ENCODE results near the gene SYNGR4. TPM values are rescaled to one million over a fixed set of nuclear protein-coding genes. Genes with fewer than 3 reads are reported as not detected.
"Not testable (repeated sequence)": the region's sequence is repeated elsewhere in the genome, so short reads cannot be mapped to it uniquely, and the experiment has no call there.

The SYNGR4 gene
- total RNA-seq, 6 donors from 2014 or later: not detected

- 68 to 80% methylated on average over 4 to 5 of the region's 5 CpGs for WGBS, 2 donors
- H3K27me3 ChIP-seq: no peaks in the 10 kb centered on the region
Measured at GRCh38 chr19:48367855-48368254, 3.7 kb downstream of the SYNGR4 start.

GRCh38 chr19:48368936-48369335 lies 4.8 kb downstream of the SYNGR4 start:
- DNase-seq (no peak), ATAC-seq (ENCODE audit: low FRiP score in 2 of 2) (no peak)
- H3K4me1 ChIP-seq: peaks cover 4 to 8% (median 6%) of the 10 kb centered on the region in 4 donors
- WGBS, 2 donors: 84 to 85% methylated on average over 12 of the region's 14 CpGs
- no peak overlapping the region for H3K27ac ChIP-seq
- no peaks in the 10 kb centered on the region for H3K9me3 ChIP-seq
- TF ChIP-seq POLR2A (IDR thresholded peaks at IDR 0.05): no peak
- no peak for TF ChIP-seq POLR2AphosphoS5 (IDR thresholded peaks at IDR 0.05)
- TF ChIP-seq EP300 (IDR thresholded peaks at IDR 0.05): no peak
- no peak for TF ChIP-seq CTCF (IDR thresholded peaks at IDR 0.05)
- H3K4me3 ChIP-seq: no peak overlapping the region
- no peaks in the 10 kb centered on the region for H3K27me3 ChIP-seq
- no peaks in the 10 kb centered on the region for H3K36me3 ChIP-seq

More at GRCh38 chr19:48367855-48368254, 3.7 kb downstream of the SYNGR4 start:
- no peak overlapping the region for H3K27ac ChIP-seq
- DNase-seq (no peak), ATAC-seq (ENCODE audit: low FRiP score in 2 of 2) (no peak)
- H3K36me3 ChIP-seq: no peaks in the 10 kb centered on the region
- H3K9me3 ChIP-seq: no peaks in the 10 kb centered on the region
- H3K4me1 ChIP-seq: peaks cover 5 to 15% (median 11%) of the 10 kb centered on the region in 4 donors
- no peak overlapping the region for H3K4me3 ChIP-seq
- TF ChIP-seq POLR2AphosphoS5 (IDR thresholded peaks at IDR 0.05): no peak
- TF ChIP-seq CTCF (IDR thresholded peaks at IDR 0.05): no peak
- TF ChIP-seq POLR2A (IDR thresholded peaks at IDR 0.05): no peak
- no peak for TF ChIP-seq EP300 (IDR thresholded peaks at IDR 0.05)

DNA sequence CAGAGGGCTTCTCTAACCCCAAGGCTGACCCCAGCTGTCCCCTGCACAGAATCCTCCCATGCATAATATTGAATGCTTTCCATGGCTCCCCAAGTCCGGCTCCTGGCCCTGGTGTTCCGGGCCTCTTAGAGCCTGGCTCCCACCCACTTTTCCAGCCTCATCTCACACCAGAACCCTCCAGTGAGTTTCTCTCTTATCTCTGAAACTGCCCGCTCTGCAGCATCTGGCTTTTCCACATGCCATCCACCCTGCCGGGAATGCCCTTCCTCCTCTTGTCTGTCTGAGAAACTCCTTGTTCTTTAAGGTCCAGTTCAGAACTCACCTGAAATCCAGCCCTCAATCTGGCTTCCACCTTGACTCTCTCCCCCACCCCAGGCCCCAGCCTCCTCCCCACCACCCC lies 6.8 kb downstream of the SYNGR4 start:
- Histone ChIP-seq H3K27me3 (no peaks in the 10 kb centered on the region), H3K4me3 (no peak overlapping the region), H3K36me3 (no peaks in the 10 kb centered on the region), H3K27ac (no peak overlapping the region), H3K4me1 (no peaks in the 10 kb centered on the region), H3K9me3 (no peaks in the 10 kb centered on the region)
- no peak for DNase-seq
- ATAC-seq (ENCODE audit: low FRiP score in 2 of 2): no peak
- TF ChIP-seq POLR2AphosphoS5 (IDR thresholded peaks at IDR 0.05): no peak
- no peak for TF ChIP-seq CTCF (IDR thresholded peaks at IDR 0.05)
- 79 to 80% methylated on average over 4 of the region's 4 CpGs for WGBS, 2 donors

- no peaks in the 10 kb centered on the region for H3K27me3 ChIP-seq
- TF ChIP-seq POLR2A (IDR thresholded peaks at IDR 0.05): no peak
- TF ChIP-seq EP300 (IDR thresholded peaks at IDR 0.05): no peak
- TF ChIP-seq POLR2AphosphoS5 (IDR thresholded peaks at IDR 0.05): no peak
- TF ChIP-seq CTCF (IDR thresholded peaks at IDR 0.05): no peak
- H3K27ac ChIP-seq: no peak overlapping the region
- no peaks in the 10 kb centered on the region for H3K9me3 ChIP-seq
- no peaks in the 10 kb centered on the region for H3K36me3 ChIP-seq
- 65 to 68% methylated on average over 7 of the region's 7 CpGs for WGBS, 2 donors
- no peak for DNase-seq
- ATAC-seq (ENCODE audit: low FRiP score in 2 of 2): no peak
- no peak overlapping the region for H3K4me3 ChIP-seq
- H3K4me1 ChIP-seq: no peaks in the 10 kb centered on the region
Measured at GRCh38 chr19:48371367-48371766, 7.2 kb downstream of the SYNGR4 start.

DNA sequence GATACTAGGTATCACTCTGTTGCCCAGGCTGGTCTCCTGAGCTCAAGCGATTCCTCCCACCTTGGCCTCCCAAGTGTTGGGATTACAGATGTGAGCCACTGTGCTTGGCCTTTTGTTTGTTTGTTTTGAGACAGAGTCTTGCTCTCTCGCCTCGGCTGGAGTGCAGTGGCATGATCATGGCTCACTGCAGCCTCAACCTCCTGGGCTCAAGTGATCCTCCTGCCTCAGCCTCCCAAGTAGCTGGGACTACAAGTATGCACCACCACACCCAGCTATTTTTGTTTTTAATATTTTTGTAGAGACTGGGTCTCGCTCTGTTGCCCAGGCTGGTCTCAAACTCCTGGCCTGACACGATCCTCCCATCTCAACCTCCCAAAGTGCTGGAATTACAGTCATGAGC lies 7.6 kb downstream of the SYNGR4 start:
- not testable (repeated sequence) for H3K4me3 ChIP-seq; DNase-seq; H3K4me1 ChIP-seq; ATAC-seq (ENCODE audit: low FRiP score in 2 of 2); H3K27me3 ChIP-seq; H3K36me3 ChIP-seq; H3K27ac ChIP-seq; H3K9me3 ChIP-seq
- 97 to 98% methylated on average over 5 of the region's 5 CpGs for WGBS, 2 donors

Data from upper lobe of left lung (tissue), 6 donors.